Stimulated activated CD4-positive, alpha-beta T cell treated with anti-CD3 and anti-CD28 coated beads, Interleukin-12 subunit alpha, Interleukin-12 subunit beta, amount 100 ng/mL, for 24 hours (primary cell): ENCODE results near the gene GRHPR.
"Not testable (repeated sequence)": the region's sequence is repeated elsewhere in the genome, so short reads cannot be mapped to it uniquely, and the experiment has no call there.

ENCODE experiments used
- DNase-seq, 2 experiments: peaks; one replicate each; pipeline ENCODE4 v3.0.0-alpha.2; 2020; ENCODE audit warnings: low read depth in 2 of 2

The GRHPR gene

GRCh38 chr9:37421914-37422288 lies 595 bp upstream of the GRHPR start:
- DNase-seq = no peak

GRCh38 chr9:37423508-37423907 lies 1.0 kb downstream of the GRHPR start:
- no peak for DNase-seq

- no peak for DNase-seq
Measured at GRCh38 chr9:37424204-37424685, 1.7 kb downstream of the GRHPR start.

- DNase-seq = no peak
Measured at GRCh38 chr9:37424686-37425297, 2.3 kb downstream of the GRHPR start.

- DNase-seq = no peak
Measured at GRCh38 chr9:37425298-37425752, 2.8 kb downstream of the GRHPR start.

- not testable (repeated sequence) for DNase-seq
Measured at GRCh38 chr9:37426431-37426830, 3.9 kb downstream of the GRHPR start.

- no peak for DNase-seq
Measured at GRCh38 chr9:37426846-37427245, 4.3 kb downstream of the GRHPR start.

GRCh38 chr9:37428345-37428744 lies 5.8 kb downstream of the GRHPR start:
- DNase-seq = no peak

GRCh38 chr9:37429441-37430285 lies 7.2 kb downstream of the GRHPR start:
- DNase-seq = no peak

GRCh38 chr9:37430841-37431597 lies 8.5 kb downstream of the GRHPR start:
- DNase-seq = no peak

- DNase-seq = no peak
Measured at GRCh38 chr9:37432020-37432419, 9.5 kb downstream of the GRHPR start.

- DNase-seq = no peak
Measured at GRCh38 chr9:37433867-37434371, 11.4 kb downstream of the GRHPR start.

GRCh38 chr9:37436540-37436939 lies 14.0 kb downstream of the GRHPR start:
- no peak for DNase-seq

- no peak for DNase-seq
Measured at GRCh38 chr9:37437010-37437409, 14.5 kb downstream of the GRHPR start.

- no peak for DNase-seq
Measured at GRCh38 chr9:37437621-37438020, 15.1 kb downstream of the GRHPR start.

GRCh38 chr9:37438359-37438758 lies 15.9 kb downstream of the GRHPR start:
- DNase-seq = no peak

GRCh38 chr9:37441776-37442370 lies 19.4 kb downstream of the GRHPR start:
- DNase-seq = no peak

- no peak for DNase-seq
Measured at GRCh38 chr9:37442556-37442955, 20.1 kb downstream of the GRHPR start.

- no peak for DNase-seq
Measured at GRCh38 chr9:37443566-37443965, 21.1 kb downstream of the GRHPR start.

- DNase-seq = no peak
Measured at GRCh38 chr9:37444890-37445289, 22.4 kb downstream of the GRHPR start.

- no peak for DNase-seq
Measured at GRCh38 chr9:37445832-37446231, 23.3 kb downstream of the GRHPR start.

GRCh38 chr9:37446401-37446800 lies 23.9 kb downstream of the GRHPR start:
- no peak for DNase-seq
